NCI-H1048 (cell line): ENCODE data around the gene RAB25.
A peak's percentile ranks its signal among the peaks of the same experiment; 100 is the strongest.
"Not testable (repeated sequence)": the region's sequence is repeated elsewhere in the genome, so short reads cannot be mapped to it uniquely, and the experiment has no call there.

Experiments
- DNase-seq: peaks from one replicate; lab custom pipeline; 2025; lab: John Stamatoyannopoulos, UW

RAB25 gene

GRCh38 chr1:156060937-156061636 lies at the start of gene RAB25:
TSS of gene RAB25 (plus strand) at chr1:156061160. CDS start at chr1:156061401, 241 bp downstream.
- no peak for DNase-seq

- DNase-seq = no peak
Observed at GRCh38 chr1:156012051-156012817, 48.7 kb upstream of the RAB25 start.

GRCh38 chr1:156014829-156015228 lies 46.1 kb upstream of the RAB25 start:
- DNase-seq = no peak

DNA sequence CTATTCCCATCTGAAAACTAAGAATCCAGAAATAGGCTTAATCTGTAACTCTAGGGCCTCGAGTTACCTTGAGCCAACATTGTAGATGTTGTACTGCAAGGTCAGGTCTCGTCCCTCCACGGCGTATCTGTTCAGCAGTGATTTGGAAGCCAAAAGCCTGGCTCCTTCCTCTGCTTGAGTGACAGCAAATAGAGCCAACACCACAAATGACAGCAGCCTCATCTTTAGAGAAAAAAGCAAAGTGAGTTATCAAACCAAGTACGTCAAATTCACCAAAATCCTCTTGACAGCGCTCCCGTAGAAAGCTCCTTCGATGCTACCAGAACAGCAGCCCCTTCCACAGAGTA lies 41.0 kb upstream of the RAB25 start:
- DNase-seq = no peak

- DNase-seq = peak; percentile 91
Observed at GRCh38 chr1:156020293-156021092, 40.5 kb upstream of the RAB25 start, which contains the start of gene SSR2. TSS of gene SSR2 (minus strand) at chr1:156020951. CDS start at chr1:156020167, 784 bp downstream.

DNA sequence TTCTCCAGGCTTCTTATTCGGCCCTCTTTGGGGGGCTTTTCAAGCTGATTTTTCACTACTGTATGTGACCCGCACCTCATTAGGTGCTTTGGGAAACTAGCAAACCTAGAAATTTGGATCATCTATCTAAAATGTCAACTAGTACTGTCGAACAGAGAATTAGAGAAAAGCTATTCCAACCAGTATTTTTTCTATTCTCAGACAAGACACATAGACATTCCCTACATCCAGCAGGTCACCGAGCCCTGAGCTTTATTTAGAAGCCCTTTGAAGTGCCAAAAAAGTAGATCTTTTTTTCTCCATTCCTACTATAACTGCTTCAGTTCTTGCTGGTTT lies 39.9 kb upstream of the RAB25 start:
- DNase-seq = no peak

- no peak for DNase-seq
Observed at GRCh38 chr1:156021954-156022353, 39.0 kb upstream of the RAB25 start.

DNA sequence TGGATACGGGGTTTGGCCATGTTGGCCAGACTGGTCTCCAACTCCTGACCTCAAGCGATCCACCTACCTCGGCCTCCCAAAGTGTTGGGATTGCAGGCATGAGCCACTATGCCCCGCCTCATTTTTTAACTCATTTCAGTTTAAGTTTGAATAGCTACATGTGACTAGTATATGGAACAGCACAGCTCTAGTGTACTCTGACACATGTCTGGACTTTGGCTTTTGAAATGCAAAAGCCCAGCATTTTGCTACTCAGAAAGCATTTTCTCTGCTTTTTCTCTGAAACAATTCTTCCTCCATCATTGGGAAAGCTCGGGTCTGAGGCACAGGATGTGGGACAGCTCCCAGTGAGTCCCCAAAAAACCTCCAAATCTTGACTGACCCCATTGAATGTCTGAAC lies 36.2 kb upstream of the RAB25 start:
- no peak for DNase-seq

DNA sequence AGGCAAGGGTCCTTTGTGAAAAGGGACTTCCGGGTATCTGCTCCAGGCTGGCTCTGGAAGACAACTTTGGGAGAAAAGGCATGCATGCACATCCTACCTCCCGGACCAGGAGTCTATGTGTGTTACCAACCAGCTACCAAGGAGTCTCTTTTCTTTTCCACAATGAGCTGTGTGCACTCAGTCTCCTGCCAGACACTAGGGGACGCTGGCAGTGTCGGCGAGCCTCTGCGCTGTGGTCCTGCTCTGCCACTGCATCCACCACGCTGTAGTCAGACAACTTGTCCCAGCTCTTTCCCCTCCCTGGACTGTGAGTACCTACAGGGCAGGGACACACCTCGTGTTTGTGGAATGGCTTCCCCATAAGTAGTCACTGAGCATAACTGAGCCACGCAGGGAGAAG lies 35.1 kb upstream of the RAB25 start:
- DNase-seq = no peak

DNA sequence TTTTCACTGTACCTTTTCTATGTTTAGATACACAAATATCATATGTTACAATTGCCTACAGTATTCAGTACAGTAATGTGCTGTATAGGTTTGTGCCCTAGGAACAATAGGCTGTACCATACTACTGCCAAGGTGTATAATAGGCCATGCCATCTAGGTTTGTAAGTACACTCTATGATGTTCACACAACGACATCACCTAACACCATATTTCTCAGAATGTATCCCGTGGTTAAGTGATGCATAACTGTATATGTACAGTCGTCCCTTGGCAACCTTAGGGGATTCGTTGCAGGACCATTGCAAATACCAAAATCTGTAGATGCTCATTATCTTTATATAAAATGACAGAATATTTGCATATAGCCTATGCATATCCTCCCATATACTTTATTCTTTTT lies 34.4 kb upstream of the RAB25 start:
- DNase-seq = no peak

DNA sequence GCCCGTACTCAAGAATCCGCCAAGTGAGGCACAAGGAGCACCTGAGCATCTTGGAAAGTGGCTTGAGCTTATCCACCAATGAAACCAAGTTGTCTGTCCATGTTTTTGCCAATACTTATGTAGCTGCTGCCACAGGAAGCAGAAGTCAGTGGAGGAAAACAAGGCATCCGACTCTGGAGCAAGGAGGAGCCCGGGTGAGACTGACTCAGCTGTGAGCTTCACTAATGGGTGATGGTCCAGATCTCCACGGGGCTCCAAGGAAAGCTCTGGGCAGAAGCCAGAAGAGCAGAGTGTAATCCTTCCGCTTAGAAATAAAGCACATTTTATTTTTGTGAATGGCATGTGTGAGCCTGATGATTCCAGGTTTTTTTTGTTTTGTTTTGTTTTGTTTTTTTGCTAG lies 27.9 kb upstream of the RAB25 start:
- no peak for DNase-seq

- not testable (repeated sequence) for DNase-seq
Observed at GRCh38 chr1:156034991-156035390, 26.0 kb upstream of the RAB25 start.

GRCh38 chr1:156042828-156043227 lies 18.1 kb upstream of the RAB25 start:
- no peak for DNase-seq

DNA sequence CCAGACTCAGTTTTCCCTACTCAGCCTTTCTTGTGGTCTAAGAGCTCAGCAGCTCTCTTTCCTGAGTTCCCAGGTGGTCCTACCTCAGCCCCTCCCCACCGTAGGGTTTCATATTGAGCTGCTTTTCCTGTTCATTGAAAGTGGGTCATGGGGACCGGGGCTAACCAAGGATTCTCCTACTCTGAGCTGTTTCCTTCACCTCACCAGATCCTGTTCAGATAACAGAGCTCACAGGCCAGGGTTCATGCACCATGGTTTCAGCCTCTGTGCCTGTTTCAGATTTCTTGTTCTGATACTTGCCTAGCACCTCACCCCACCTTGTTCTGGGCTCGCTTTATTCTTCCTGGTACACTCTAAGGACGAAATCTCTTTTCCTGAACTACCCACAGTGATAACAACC lies 15.9 kb upstream of the RAB25 start:
- DNase-seq = no peak

DNA sequence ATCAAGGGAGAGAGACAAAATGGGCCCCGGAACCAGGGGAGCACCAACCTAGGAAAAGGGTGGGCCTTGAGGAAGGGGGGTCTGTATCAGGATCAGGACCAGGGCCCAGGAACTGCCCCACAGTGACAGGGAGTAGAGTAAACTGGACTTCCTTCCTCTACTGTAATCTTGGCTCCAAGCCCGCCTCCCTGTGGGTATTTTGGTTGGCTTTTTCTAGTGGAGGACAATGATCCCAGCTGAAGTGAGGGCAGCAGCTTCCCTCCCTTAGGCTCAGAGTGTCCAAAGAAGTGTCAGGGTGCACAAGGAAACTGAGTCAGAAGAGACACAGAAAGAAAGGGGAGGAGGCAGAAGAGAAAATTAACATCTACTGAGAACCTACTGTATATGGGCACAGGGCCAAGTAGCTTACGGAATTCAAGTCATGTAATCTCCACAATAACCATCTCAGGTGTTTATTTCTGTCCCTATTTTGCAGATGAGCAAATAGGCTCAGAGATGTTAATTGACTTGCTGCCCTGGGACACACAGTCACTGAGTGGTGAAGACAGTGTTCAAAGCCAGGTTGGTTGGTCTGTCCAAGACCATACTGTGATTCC lies 12.2 kb upstream of the RAB25 start:
- DNase-seq = no peak

- DNase-seq = no peak
Observed at GRCh38 chr1:156050376-156050775, 10.6 kb upstream of the RAB25 start.

GRCh38 chr1:156051011-156051725 lies 9.8 kb upstream of the RAB25 start:
- DNase-seq = no peak

GRCh38 chr1:156052862-156053767 lies 7.8 kb upstream of the RAB25 start:
- DNase-seq = no peak

- peak; percentile 85 for DNase-seq
Observed at GRCh38 chr1:156053768-156054499, 7.0 kb upstream of the RAB25 start, which contains the start of gene UBQLN4. TSS of gene UBQLN4 (minus strand) at chr1:156053798. CDS start at chr1:156053701, 97 bp downstream.
